Caco-2 (cell line): Measurements from ENCODE around the gene ADORA1. TPM values are rescaled to one million over a fixed set of nuclear protein-coding genes. Genes with fewer than 3 reads are reported as not detected.

Experiments used
- BruUV-seq: library from RNA; stranded (reverse); fragments of 400-500 nt; replicated peaks from 2 replicates; lab custom pipeline; 2021; lab: Mats Ljungman, UMichigan
- CTCF ChIA-PET: fragments of 300-600 bp; sonication (Branson Sonifier 250); formaldehyde crosslinking; loops from one replicate; lab custom pipeline; 2022; ENCODE audit warnings: antibody characterized with exemption; lab: Charles Lee
- POLR2A ChIA-PET: fragments of 300-600 bp; sonication (Branson Sonifier 250); formaldehyde crosslinking; loops from one replicate; lab custom pipeline; 2022; ENCODE audit warnings: antibody characterized with exemption; lab: Charles Lee
- DNase-seq, 2 experiments: peaks; one replicate each; pipeline versions ENCODE4 v3.0.0 to v3.0.0-alpha.2; 2020 to 2022
- H3K27me3 ChIP-seq: replicated peaks from 2 replicates; pipeline ENCODE4 v1.6.0; 2011; ENCODE audit warnings: low read length; ENCODE audit not compliant: control insufficient read depth, insufficient read depth
- H3K36me3 ChIP-seq: 2 replicates; pipeline ENCODE4 v1.5.1; 2011; ENCODE audit warnings: low read length; ENCODE audit not compliant: control insufficient read depth, insufficient read depth
- H3K4me1 ChIP-seq: fragments of 250-450 bp; sonication (Bioruptor Pico); 2 replicates; pipeline ENCODE4 v1.5.1; 2020; ENCODE audit warnings: mild to moderate bottlenecking
- H3K4me3 ChIP-seq: 2 replicates; pipeline ENCODE4 v1.5.1; 2011; ENCODE audit warnings: low read depth, mild to moderate bottlenecking, control low read depth, low read length
- H3K9me3 ChIP-seq: fragments of 250-450 bp; sonication (Bioruptor Pico); 2 replicates; pipeline ENCODE4 v1.5.1; 2020; ENCODE audit warnings: mild to moderate bottlenecking, moderate library complexity
- H3K27ac Mint-ChIP-seq: one replicate; pipeline ENCODE4 v1.8.0; 2022; ENCODE audit warnings: mixed read lengths; ENCODE audit not compliant: unreplicated experiment
- H3K27me3 Mint-ChIP-seq: one replicate; pipeline ENCODE4 v1.8.0; 2022; ENCODE audit warnings: mixed read lengths; ENCODE audit not compliant: insufficient read depth, unreplicated experiment
- H3K36me3 Mint-ChIP-seq: one replicate; pipeline ENCODE4 v1.8.0; 2022; ENCODE audit warnings: mild to moderate bottlenecking, mixed read lengths; ENCODE audit not compliant: insufficient read depth, unreplicated experiment
- H3K4me1 Mint-ChIP-seq: one replicate; pipeline ENCODE4 v1.8.0; 2022; ENCODE audit warnings: low read depth, mixed read lengths; ENCODE audit not compliant: unreplicated experiment
- H3K4me3 Mint-ChIP-seq: one replicate; pipeline ENCODE4 v1.8.0; 2022; ENCODE audit warnings: mild to moderate bottlenecking, moderate library complexity, mixed read lengths; ENCODE audit not compliant: unreplicated experiment
- H3K9me3 Mint-ChIP-seq: one replicate; pipeline ENCODE4 v1.8.0; 2022; ENCODE audit warnings: mixed read lengths; ENCODE audit not compliant: unreplicated experiment
- intact Hi-C: fragments of 100-400 bp; cut with micrococcal nuclease; formaldehyde crosslinking; loops from one replicate; pipeline ENCODE4 v1.10.0; 2022; ENCODE audit not compliant: unreplicated experiment
- total RNA-seq: library from RNA; stranded (reverse); gene quantifications from 2 replicates; pipeline ENCODE4 v1.2.3, GENCODE V29; 2022
- TF ChIP-seq, protein P1 (sequence below), 2 experiments: fragments of 200-600 bp in 1 of 2; IDR thresholded peaks; 1 replicate in 1 of 2; 2 replicates in 1 of 2; pipeline versions ENCODE4 v1.5.1 to v1.8.0; 2011 to 2022; ENCODE audit warnings: antibody characterized with exemption in 1 of 2, control low read depth in 1 of 2, inconsistent platforms in 1 of 2, low read depth in 1 of 2, low read length in 1 of 2, mild to moderate bottlenecking in 1 of 2, moderate library complexity in 1 of 2; ENCODE audit not compliant: insufficient read depth in 1 of 2, severe bottlenecking in 1 of 2, unreplicated experiment in 1 of 2

The ADORA1 gene
- total RNA-seq, 1 experiment from 2014 or later, result 46.0 TPM

DNA sequence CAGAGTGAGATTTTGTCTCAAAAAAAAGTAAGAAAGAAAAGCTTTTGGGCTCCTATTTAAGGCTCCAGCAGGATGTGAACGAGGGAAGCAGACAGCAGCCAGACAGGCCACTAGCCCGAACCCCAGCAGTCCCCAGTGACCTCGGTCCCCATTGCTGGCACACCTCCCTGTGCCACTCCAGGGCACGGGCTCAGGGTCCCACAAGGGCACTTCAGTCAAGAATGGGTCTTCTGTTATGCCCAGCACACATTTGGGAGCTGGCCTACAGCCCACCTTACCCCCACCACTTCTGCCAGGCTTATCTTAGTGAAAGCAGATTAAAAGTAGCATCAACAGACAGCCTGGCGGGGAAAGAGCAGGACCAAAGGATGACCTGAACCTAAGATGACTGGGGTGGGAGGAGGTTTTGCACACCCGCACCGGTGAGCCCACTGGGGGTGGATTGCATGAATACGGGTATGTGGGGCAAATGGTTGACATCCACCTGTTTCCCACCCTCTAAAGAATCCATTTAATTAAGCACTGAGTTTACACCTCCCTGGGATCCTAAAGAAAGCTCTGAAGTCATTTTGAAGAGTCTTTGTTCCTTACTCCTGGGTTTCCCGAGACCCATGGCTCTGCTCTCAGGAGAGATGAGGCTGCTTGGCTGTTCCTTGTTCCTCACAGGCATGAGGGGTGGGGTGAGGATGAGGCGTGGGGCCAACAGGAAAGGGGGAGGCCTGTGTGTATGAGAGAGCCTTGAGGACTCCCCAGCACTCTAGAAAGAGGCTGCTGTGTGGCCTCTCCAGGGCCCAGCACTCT, 54.3 kb downstream of the ADORA1 start:
- Histone ChIP-seq H3K4me1 (peaks cover 67% of the 10 kb centered on the region), H3K27me3 (no peaks in the 10 kb centered on the region), H3K4me3 (no peak overlapping the region), H3K36me3 (no peaks in the 10 kb centered on the region), H3K9me3 (no peaks in the 10 kb centered on the region)
- peak overlapping the region; percentile 78 for H3K27ac Mint-ChIP-seq
- no peaks in the 10 kb centered on the region for H3K9me3 Mint-ChIP-seq
- DNase-seq, result no peak
- H3K4me3 Mint-ChIP-seq, result no peak overlapping the region
- CTCF ChIA-PET, result interaction anchor here (1.2 kb wide), 1 partner anchor 34 kb away, joined by 3 read pairs; no protein-coding TSS in a partner anchor
- POLR2A ChIA-PET, result no interaction called here
- TF ChIP-seq, protein P1, sequence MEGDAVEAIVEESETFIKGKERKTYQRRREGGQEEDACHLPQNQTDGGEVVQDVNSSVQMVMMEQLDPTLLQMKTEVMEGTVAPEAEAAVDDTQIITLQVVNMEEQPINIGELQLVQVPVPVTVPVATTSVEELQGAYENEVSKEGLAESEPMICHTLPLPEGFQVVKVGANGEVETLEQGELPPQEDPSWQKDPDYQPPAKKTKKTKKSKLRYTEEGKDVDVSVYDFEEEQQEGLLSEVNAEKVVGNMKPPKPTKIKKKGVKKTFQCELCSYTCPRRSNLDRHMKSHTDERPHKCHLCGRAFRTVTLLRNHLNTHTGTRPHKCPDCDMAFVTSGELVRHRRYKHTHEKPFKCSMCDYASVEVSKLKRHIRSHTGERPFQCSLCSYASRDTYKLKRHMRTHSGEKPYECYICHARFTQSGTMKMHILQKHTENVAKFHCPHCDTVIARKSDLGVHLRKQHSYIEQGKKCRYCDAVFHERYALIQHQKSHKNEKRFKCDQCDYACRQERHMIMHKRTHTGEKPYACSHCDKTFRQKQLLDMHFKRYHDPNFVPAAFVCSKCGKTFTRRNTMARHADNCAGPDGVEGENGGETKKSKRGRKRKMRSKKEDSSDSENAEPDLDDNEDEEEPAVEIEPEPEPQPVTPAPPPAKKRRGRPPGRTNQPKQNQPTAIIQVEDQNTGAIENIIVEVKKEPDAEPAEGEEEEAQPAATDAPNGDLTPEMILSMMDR (IDR thresholded peaks at IDR 0.05; ENCODE audit: insufficient read depth in 1 of 2, low read depth in 1 of 2, low read length in 1 of 2, severe bottlenecking in 1 of 2, unreplicated experiment in 1 of 2), result no peak
- intact Hi-C loops, result no loop called here
- BruUV-seq, result no TSS peak
- no peaks in the 10 kb centered on the region for H3K27me3 Mint-ChIP-seq
- peaks cover 62% of the 10 kb centered on the region for H3K4me1 Mint-ChIP-seq
- H3K36me3 Mint-ChIP-seq, result peaks cover 81% of the 10 kb centered on the region

DNA sequence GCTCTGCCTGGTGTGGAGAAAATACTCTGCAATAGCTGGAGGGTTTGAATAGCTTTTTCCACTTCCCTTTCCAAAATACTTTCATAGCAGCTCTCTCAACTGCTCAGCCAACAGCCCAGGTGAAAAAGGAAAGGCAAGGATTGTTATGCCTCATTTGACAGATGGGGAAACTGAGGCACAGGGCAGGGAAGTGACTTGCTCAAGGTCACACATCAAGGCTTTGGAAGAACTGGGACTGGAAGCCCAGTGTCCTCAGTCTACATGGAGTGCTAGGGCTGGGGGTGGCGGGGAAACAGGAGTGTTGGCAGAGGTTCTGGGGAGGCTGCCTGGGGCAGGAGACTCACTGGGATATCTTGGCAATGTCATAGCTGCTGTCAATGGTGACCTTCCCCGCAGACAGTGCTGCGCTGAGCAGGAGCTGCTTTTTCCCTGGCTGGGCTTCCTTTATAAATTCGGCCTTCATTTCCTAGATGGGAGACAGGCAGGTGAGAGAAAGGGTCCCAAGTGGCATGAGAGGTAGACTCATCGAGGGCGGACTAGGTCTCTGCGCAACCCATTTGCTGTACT, 54.9 kb downstream of the ADORA1 start:
- no peak overlapping the region for H3K4me3 ChIP-seq
- H3K36me3 ChIP-seq, result no peaks in the 10 kb centered on the region
- Mint-ChIP-seq H3K9me3 (no peaks in the 10 kb centered on the region), H3K4me3 (no peak overlapping the region), H3K27me3 (no peaks in the 10 kb centered on the region), H3K36me3 (peaks cover 75% of the 10 kb centered on the region), H3K4me1 (peaks cover 57% of the 10 kb centered on the region), H3K27ac (peak overlapping the region; percentile 78)
- peaks cover 67% of the 10 kb centered on the region for H3K4me1 ChIP-seq
- BruUV-seq, result no TSS peak
- no peaks in the 10 kb centered on the region for H3K27me3 ChIP-seq
- intact Hi-C loops, result no loop called here
- ChIA-PET CTCF (interaction anchor here (1.2 kb wide), 1 partner anchor 33 kb away, joined by 3 read pairs; no protein-coding TSS in a partner anchor), POLR2A (no interaction called here)
- DNase-seq, result no peak
- TF ChIP-seq, protein P1 (IDR thresholded peaks at IDR 0.05; ENCODE audit: insufficient read depth in 1 of 2, low read depth in 1 of 2, low read length in 1 of 2, severe bottlenecking in 1 of 2, unreplicated experiment in 1 of 2), result no peak
- H3K9me3 ChIP-seq, result no peaks in the 10 kb centered on the region

DNA sequence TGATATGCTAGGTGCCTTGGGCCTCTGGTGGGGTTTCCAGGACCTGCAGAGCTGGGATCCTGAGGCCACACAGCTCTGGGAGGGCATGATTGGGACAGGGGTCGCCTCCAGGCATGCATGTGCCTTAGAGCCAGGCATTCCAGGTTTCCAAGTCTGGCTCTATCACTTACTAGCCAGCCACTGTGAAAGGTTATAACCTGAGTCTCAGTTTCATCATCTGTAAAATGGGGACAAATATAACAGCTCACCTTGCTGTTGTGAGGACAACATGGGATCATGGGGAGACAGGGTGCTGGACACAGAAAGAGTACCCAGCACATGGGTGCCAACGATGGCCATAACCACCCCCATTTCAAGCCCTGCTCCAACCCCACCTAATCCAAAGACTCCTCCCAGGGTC, 56.3 kb downstream of the ADORA1 start:
- H3K9me3 Mint-ChIP-seq, result no peaks in the 10 kb centered on the region
- H3K27me3 Mint-ChIP-seq, result no peaks in the 10 kb centered on the region
- no peaks in the 10 kb centered on the region for H3K9me3 ChIP-seq
- no peak overlapping the region for H3K4me3 Mint-ChIP-seq
- TF ChIP-seq, protein P1 (IDR thresholded peaks at IDR 0.05; ENCODE audit: insufficient read depth in 1 of 2, low read depth in 1 of 2, low read length in 1 of 2, severe bottlenecking in 1 of 2, unreplicated experiment in 1 of 2), result no peak
- peaks cover 58% of the 10 kb centered on the region for H3K4me1 Mint-ChIP-seq
- peak overlapping the region; percentile 86 for H3K27ac Mint-ChIP-seq
- no peak for DNase-seq
- no peak overlapping the region for H3K4me3 ChIP-seq
- ChIA-PET CTCF (no interaction called here), POLR2A (no interaction called here)
- peaks cover 73% of the 10 kb centered on the region for H3K36me3 Mint-ChIP-seq
- no TSS peak for BruUV-seq
- no peaks in the 10 kb centered on the region for H3K27me3 ChIP-seq
- H3K36me3 ChIP-seq, result no peaks in the 10 kb centered on the region
- intact Hi-C loops, result no loop called here
- H3K4me1 ChIP-seq, result peaks cover 65% of the 10 kb centered on the region
